Osteoblast (primary cell): ENCODE measurements around the gene MGST3. TPM values are rescaled to one million over a fixed set of nuclear protein-coding genes. Genes with fewer than 3 reads are reported as not detected.

ENCODE experiments used
- DNase-seq: peaks from one replicate; pipeline ENCODE4 v3.0.0; 2011; ENCODE audit warnings: low spot score, mixed read lengths; ENCODE audit not compliant: insufficient read length; ENCODE audit errors: missing footprints
- H2AFZ ChIP-seq: 2 replicates; pipeline ENCODE4 v1.6.0; 2011; ENCODE audit warnings: mild to moderate bottlenecking, low read length
- H3K27ac ChIP-seq: 2 replicates; pipeline ENCODE4 v1.5.1; 2011; ENCODE audit warnings: mild to moderate bottlenecking, low read depth, low read length, moderate library complexity
- H3K27me3 ChIP-seq: 2 replicates; pipeline ENCODE4 v1.6.0; 2012; ENCODE audit warnings: mild to moderate bottlenecking, control low read depth, inconsistent platforms, low read length, moderate library complexity; ENCODE audit not compliant: insufficient read depth
- H3K36me3 ChIP-seq: 2 replicates; pipeline ENCODE4 v1.5.1; 2011; ENCODE audit warnings: mild to moderate bottlenecking, low read length, control low read depth, moderate library complexity; ENCODE audit not compliant: insufficient read depth
- H3K4me1 ChIP-seq: 2 replicates; pipeline ENCODE4 v1.5.1; 2011; ENCODE audit warnings: mild to moderate bottlenecking, low read length, control low read depth, moderate library complexity; ENCODE audit not compliant: insufficient read depth
- H3K4me2 ChIP-seq: 2 replicates; pipeline ENCODE4 v1.6.0; 2011; ENCODE audit warnings: mild to moderate bottlenecking, low read length; ENCODE audit not compliant: insufficient read depth
- H3K4me3 ChIP-seq: fragments of 200-600 bp; sonication (generic); 3 replicates; pipeline ENCODE4 v1.5.1; 2012; ENCODE audit warnings: mild to moderate bottlenecking, low read length, inconsistent platforms; ENCODE audit not compliant: insufficient read depth
- H3K79me2 ChIP-seq: 2 replicates; pipeline ENCODE4 v1.6.0; 2012; ENCODE audit warnings: mild to moderate bottlenecking, low read length, control low read depth, inconsistent platforms; ENCODE audit not compliant: insufficient read depth
- H3K9me3 ChIP-seq: 2 replicates; pipeline ENCODE4 v1.5.1; 2011; ENCODE audit warnings: low read depth, low read length, control low read depth
- H4K20me1 ChIP-seq: 2 replicates; pipeline ENCODE4 v1.6.0; 2012; ENCODE audit warnings: mild to moderate bottlenecking, low read length, control low read depth; ENCODE audit not compliant: insufficient read depth
- total RNA-seq: library from RNA; depleted of rRNA; stranded (reverse); fragments of >200 nt; gene quantifications from 2 replicates; pipeline ENCODE4 v1.2.3, GENCODE V29; 2012
- TF ChIP-seq, protein P1 (sequence below): IDR thresholded peaks from 2 replicates; pipeline ENCODE4 v1.5.1; 2011; ENCODE audit warnings: mild to moderate bottlenecking, low read depth, low read length, moderate library complexity; ENCODE audit errors: extremely low read depth

Gene MGST3
- total RNA-seq, 1 donor = 128 TPM

DNA sequence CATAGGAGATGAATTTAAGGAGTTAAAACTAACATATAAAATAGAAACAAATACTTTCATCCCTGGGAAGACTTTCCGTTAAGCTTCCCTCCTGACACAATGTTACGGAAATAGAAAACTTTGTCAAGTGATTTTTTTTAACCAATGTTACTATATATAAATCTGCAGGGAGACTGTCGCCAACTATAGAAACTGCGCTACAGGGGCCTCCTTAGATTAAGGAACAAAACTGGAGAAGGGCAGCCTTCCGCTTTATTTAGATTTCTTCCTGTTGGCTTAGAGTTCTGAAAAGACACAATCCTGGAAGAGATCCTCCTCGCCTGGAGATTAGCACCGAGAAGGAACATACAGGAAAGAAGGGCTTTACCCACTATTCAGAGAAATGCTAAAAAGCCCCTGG is 1.5 kb downstream of the MGST3 start:
- Histone ChIP-seq H3K27ac (peak overlapping the region; percentile 85), H3K9me3 (no peaks in the 10 kb centered on the region), H3K4me3 (peak overlapping the region; percentile 90), H2AFZ (no peak overlapping the region), H4K20me1 (peaks cover 22% of the 10 kb centered on the region), H3K4me1 (peaks cover 33% of the 10 kb centered on the region), H3K36me3 (peaks cover 8% of the 10 kb centered on the region), H3K27me3 (no peaks in the 10 kb centered on the region), H3K4me2 (peak overlapping the region; percentile 97), H3K79me2 (peaks cover 63% of the 10 kb centered on the region)
- DNase-seq = no peak
- TF ChIP-seq, protein P1, sequence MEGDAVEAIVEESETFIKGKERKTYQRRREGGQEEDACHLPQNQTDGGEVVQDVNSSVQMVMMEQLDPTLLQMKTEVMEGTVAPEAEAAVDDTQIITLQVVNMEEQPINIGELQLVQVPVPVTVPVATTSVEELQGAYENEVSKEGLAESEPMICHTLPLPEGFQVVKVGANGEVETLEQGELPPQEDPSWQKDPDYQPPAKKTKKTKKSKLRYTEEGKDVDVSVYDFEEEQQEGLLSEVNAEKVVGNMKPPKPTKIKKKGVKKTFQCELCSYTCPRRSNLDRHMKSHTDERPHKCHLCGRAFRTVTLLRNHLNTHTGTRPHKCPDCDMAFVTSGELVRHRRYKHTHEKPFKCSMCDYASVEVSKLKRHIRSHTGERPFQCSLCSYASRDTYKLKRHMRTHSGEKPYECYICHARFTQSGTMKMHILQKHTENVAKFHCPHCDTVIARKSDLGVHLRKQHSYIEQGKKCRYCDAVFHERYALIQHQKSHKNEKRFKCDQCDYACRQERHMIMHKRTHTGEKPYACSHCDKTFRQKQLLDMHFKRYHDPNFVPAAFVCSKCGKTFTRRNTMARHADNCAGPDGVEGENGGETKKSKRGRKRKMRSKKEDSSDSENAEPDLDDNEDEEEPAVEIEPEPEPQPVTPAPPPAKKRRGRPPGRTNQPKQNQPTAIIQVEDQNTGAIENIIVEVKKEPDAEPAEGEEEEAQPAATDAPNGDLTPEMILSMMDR = no peak

DNA sequence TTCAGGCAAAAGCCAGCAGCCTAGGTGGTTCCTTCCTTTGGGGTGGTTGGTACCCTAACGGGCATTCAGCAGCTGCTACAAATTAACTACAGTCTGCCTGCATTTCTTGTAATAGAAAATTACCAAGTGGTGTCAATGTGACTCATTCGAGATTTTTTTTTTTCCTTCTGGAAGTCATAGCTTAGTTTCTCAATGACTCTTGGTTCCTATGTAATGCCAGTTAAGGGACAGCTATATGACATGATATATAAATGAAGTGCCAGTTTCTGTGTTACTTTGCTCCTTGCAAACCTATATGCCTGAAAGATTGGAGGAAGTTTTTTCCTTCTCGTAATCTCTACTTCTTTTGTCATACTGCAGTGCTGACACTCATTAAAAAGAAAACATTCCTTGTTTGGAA is 2.6 kb downstream of the MGST3 start:
- Histone ChIP-seq H2AFZ (no peak overlapping the region), H3K4me2 (peak overlapping the region; percentile 97), H4K20me1 (peaks cover 22% of the 10 kb centered on the region), H3K36me3 (peaks cover 8% of the 10 kb centered on the region), H3K4me3 (peak overlapping the region; percentile 32), H3K27ac (no peak overlapping the region), H3K79me2 (peaks cover 74% of the 10 kb centered on the region), H3K4me1 (peaks cover 41% of the 10 kb centered on the region), H3K27me3 (no peaks in the 10 kb centered on the region), H3K9me3 (no peaks in the 10 kb centered on the region)
- TF ChIP-seq, protein P1 = no peak
- no peak for DNase-seq

DNA sequence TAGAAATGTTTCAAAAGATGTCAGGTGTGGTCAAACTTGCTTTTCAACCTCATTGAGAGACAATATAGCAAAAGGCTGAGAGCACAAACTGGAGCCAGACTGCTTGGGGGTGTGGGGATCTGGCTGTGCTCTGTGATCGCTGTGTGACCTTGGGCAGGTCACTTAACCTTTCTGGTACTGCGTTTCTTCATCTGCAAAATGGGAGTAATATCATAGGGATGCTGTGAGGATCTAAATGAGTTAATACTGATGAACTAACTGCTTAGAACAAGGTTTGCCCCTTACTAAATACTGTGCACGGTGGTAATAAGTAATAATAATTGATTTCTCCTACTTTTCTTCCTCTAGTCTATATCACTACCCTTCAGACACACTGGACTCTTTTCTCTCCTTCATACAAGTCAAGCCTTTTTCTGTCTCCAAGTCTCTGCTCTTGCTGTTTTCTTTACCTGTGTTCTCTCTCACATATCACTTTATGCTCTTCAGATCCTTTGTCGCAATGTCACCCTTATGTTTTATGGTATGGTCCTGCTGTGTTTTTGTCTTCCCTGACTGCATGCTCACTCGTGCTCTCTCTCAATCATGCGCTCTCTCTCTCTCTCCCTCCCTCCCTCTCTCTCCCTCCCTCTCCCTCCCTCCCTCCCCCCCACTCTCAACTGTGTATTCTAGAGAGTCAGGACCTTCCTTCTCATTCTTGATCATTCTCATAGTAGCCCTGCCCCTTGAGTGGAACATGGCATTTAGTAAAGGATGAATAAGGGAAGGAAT is 3.3 kb downstream of the MGST3 start:
- Histone ChIP-seq H3K79me2 (peaks cover 81% of the 10 kb centered on the region), H4K20me1 (peaks cover 22% of the 10 kb centered on the region), H2AFZ (no peak overlapping the region), H3K4me3 (no peak overlapping the region), H3K4me2 (peak overlapping the region; percentile 97), H3K36me3 (peaks cover 14% of the 10 kb centered on the region), H3K4me1 (peaks cover 41% of the 10 kb centered on the region), H3K27me3 (no peaks in the 10 kb centered on the region), H3K27ac (no peak overlapping the region), H3K9me3 (no peaks in the 10 kb centered on the region)
- DNase-seq = no peak
- TF ChIP-seq, protein P1 = no peak

DNA sequence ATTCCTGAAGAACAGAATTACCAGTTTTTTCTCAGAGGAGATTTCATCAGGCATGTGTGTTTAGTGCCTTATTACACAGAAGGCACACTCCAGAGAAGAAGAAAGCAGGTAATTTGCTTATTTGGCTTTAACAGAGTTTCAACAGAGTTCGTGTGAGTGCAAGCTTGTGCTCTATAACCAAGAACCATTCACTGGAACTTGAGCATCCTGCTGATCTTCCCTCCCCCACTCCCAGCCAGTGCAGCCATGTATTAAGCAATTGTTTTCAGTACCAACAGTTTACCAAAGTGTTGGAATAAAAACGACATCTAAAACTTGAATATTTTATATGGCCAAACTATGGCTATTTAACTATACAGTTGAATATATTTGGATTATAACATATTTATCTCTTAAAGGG is 4.3 kb downstream of the MGST3 start:
- no peak for DNase-seq
- peaks cover 45% of the 10 kb centered on the region for H3K4me1 ChIP-seq
- H3K27ac ChIP-seq = no peak overlapping the region
- peaks cover 91% of the 10 kb centered on the region for H3K79me2 ChIP-seq
- H4K20me1 ChIP-seq = peaks cover 25% of the 10 kb centered on the region
- no peaks in the 10 kb centered on the region for H3K27me3 ChIP-seq
- H3K4me3 ChIP-seq = no peak overlapping the region
- H3K9me3 ChIP-seq = no peaks in the 10 kb centered on the region
- H2AFZ ChIP-seq = no peak overlapping the region
- TF ChIP-seq, protein P1 = no peak
- H3K4me2 ChIP-seq = no peak overlapping the region
- peaks cover 14% of the 10 kb centered on the region for H3K36me3 ChIP-seq
